HepG2 (cell line): ENCODE results near the gene GCLM. TPM values are rescaled to one million over a fixed set of nuclear protein-coding genes. Genes with fewer than 3 reads are reported as not detected.

Experiments
- ATAC-seq: fragments of 200-7000 bp; cut with Tn5 transposase; 3 replicates; pipeline ENCODE4 v1.9.1; 2020; ENCODE audit warnings: mild to moderate bottlenecking, moderate library complexity
- BruUV-seq: library from RNA; stranded (reverse); fragments of 400-500 nt; replicated peaks from 2 replicates; lab custom pipeline; 2021; lab: Mats Ljungman, UMichigan
- CTCF ChIA-PET: fragments of 300-600 bp; formaldehyde crosslinking; extraction: SDS; loops from one replicate; lab custom pipeline; 2021; ENCODE audit warnings: low total read pairs, inconsistent platforms, low intra/inter-chr PET ratio; lab: Yijun Ruan, JAX
- POLR2A ChIA-PET: fragments of 350-600 bp; sonication (Branson Sonifier 250); formaldehyde crosslinking; loops from one replicate; lab custom pipeline; 2020; ENCODE audit warnings: antibody characterized with exemption, inconsistent platforms; lab: Yijun Ruan, JAX
- DNase-seq: peaks from one replicate; pipeline ENCODE4 v3.0.0-alpha.2; 2015; ENCODE audit warnings: low spot score
- FAIRE-seq: peaks from 3 replicates; lab custom pipeline; 2011; peaks lifted over from hg19 to GRCh38; lab: Jason Lieb, UNC
- H2AFZ ChIP-seq: one replicate; pipeline ENCODE4 v1.6.1; 2011; ENCODE audit warnings: low read length, inconsistent platforms
- H3K27ac ChIP-seq: fragments of 300-600 bp; 3 replicates; pipeline ENCODE4 v1.8.0; 2011; ENCODE audit warnings: mixed run types, mild to moderate bottlenecking, mixed read lengths, low read length, inconsistent platforms; ENCODE audit not compliant: insufficient read depth; ENCODE audit errors: extremely low read length
- H3K27me3 ChIP-seq, 2 experiments: fragments of 200-600 bp in 1 of 2; 2 replicates in 1 of 2; 3 replicates in 1 of 2; pipeline versions ENCODE4 v1.6.0 to v1.8.0; 2011; ENCODE audit warnings: low read length in 2 of 2, mild to moderate bottlenecking in 2 of 2, moderate library complexity in 2 of 2, inconsistent platforms in 1 of 2; ENCODE audit not compliant: insufficient read depth in 2 of 2, control insufficient read depth in 1 of 2
- H3K36me3 ChIP-seq, 2 experiments: fragments of 200-600 bp in 1 of 2; replicated peaks in 1 of 2; 2 replicates in 1 of 2; 3 replicates in 1 of 2; pipeline versions ENCODE4 v1.5.1 to v1.8.0; 2011; ENCODE audit warnings: low read length in 2 of 2, inconsistent platforms in 1 of 2; ENCODE audit not compliant: insufficient read depth in 2 of 2, control insufficient read depth in 1 of 2
- H3K4me1 ChIP-seq: 2 replicates; pipeline ENCODE4 v1.5.1; 2012; ENCODE audit warnings: low read length, inconsistent platforms; ENCODE audit not compliant: insufficient read depth
- H3K4me2 ChIP-seq: 2 replicates; pipeline ENCODE4 v1.6.0; 2011; ENCODE audit warnings: low read depth, low read length, inconsistent platforms
- H3K4me3 ChIP-seq, 3 experiments: fragments of 200-600 bp in 1 of 3; sonication (generic), shearing (Covaris generic) in 1 of 3; replicated peaks in 1 of 3; 2 replicates each; pipeline ENCODE4 v1.5.1; 2011 to 2016; ENCODE audit warnings: low read length in 3 of 3, inconsistent platforms in 2 of 3, low read depth in 2 of 3, mild to moderate bottlenecking in 2 of 3, control low read depth in 1 of 3, mixed read lengths in 1 of 3; ENCODE audit not compliant: insufficient read depth in 1 of 3
- H3K79me2 ChIP-seq: one replicate; pipeline ENCODE4 v1.6.1; 2011; ENCODE audit warnings: low read length, inconsistent platforms; ENCODE audit not compliant: insufficient read depth
- H3K9ac ChIP-seq: 2 replicates; pipeline ENCODE4 v1.6.0; 2011; ENCODE audit warnings: mild to moderate bottlenecking, low read depth, low read length, inconsistent platforms; ENCODE audit not compliant: insufficient read depth
- H3K9me3 ChIP-seq: 2 replicates; pipeline ENCODE4 v1.5.1; 2012; ENCODE audit warnings: mild to moderate bottlenecking, low read length
- H4K20me1 ChIP-seq: 2 replicates; pipeline ENCODE4 v1.6.0; 2011; ENCODE audit warnings: inconsistent platforms, mild to moderate bottlenecking, low read length, moderate library complexity; ENCODE audit not compliant: insufficient read depth
- BCL6 ChIP-seq: IDR thresholded peaks from 2 replicates; pipeline ENCODE4 v1.6.1; 2016; ENCODE audit warnings: missing genetic modification reagents, missing compliant biosample characterization
- DR1 ChIP-seq: sonication (generic); formaldehyde crosslinking; IDR thresholded peaks from 2 replicates; pipeline ENCODE4 v1.8.0; 2021; ENCODE audit warnings: mild to moderate bottlenecking, missing genetic modification reagents, inconsistent platforms
- FLYWCH1 ChIP-seq: sonication (generic); formaldehyde crosslinking; IDR thresholded peaks from 2 replicates; pipeline ENCODE4 v1.8.1; 2023; ENCODE audit warnings: mild to moderate bottlenecking, missing genetic modification reagents
- GABPB1 ChIP-seq: IDR thresholded peaks from 2 replicates; pipeline ENCODE4 v1.6.1; 2016; ENCODE audit warnings: mild to moderate bottlenecking, missing genetic modification reagents, moderate library complexity, missing compliant biosample characterization
- KLF12 ChIP-seq: sonication (generic); formaldehyde crosslinking; IDR thresholded peaks from 2 replicates; pipeline ENCODE4 v1.4.0; 2020; ENCODE audit warnings: missing genetic modification reagents, borderline replicate concordance
- KLF15 ChIP-seq: sonication (generic); formaldehyde crosslinking; IDR thresholded peaks from 2 replicates; pipeline ENCODE4 v1.8.1; 2023; ENCODE audit warnings: borderline replicate concordance, mild to moderate bottlenecking, inconsistent platforms, missing genetic modification reagents, mixed read lengths
- MED8 ChIP-seq: sonication (generic); formaldehyde crosslinking; IDR thresholded peaks from 2 replicates; pipeline ENCODE4 v1.8.1; 2023; ENCODE audit warnings: mild to moderate bottlenecking, missing genetic modification reagents; ENCODE audit not compliant: insufficient replicate concordance
- MIER3 ChIP-seq: IDR thresholded peaks from 2 replicates; pipeline ENCODE4 v1.6.1; 2016; ENCODE audit warnings: missing compliant biosample characterization, borderline replicate concordance
- NFE2L1 ChIP-seq: sonication (generic); formaldehyde crosslinking; IDR thresholded peaks from 2 replicates; pipeline ENCODE4 v1.4.0; 2020; ENCODE audit warnings: missing genetic modification reagents, mild to moderate bottlenecking, borderline replicate concordance
- NR1H2 ChIP-seq: sonication (generic); formaldehyde crosslinking; IDR thresholded peaks from 2 replicates; pipeline ENCODE4 v1.8.1; 2022; ENCODE audit warnings: low read depth, missing genetic modification reagents, borderline replicate concordance
- RELA ChIP-seq: sonication (generic); formaldehyde crosslinking; IDR thresholded peaks from 2 replicates; pipeline ENCODE4 v1.4.0; 2020; ENCODE audit warnings: missing genetic modification reagents
- RFXAP ChIP-seq: sonication (generic); formaldehyde crosslinking; IDR thresholded peaks from 2 replicates; pipeline ENCODE4 v1.4.0; 2020; ENCODE audit warnings: missing genetic modification reagents, borderline replicate concordance
- SMARCE1 ChIP-seq: fragments of 450-650 bp; IDR thresholded peaks from 2 replicates; pipeline ENCODE4 v1.6.1; 2017; ENCODE audit warnings: borderline replicate concordance
- TBL1XR1 ChIP-seq: fragments of 150-350 bp; IDR thresholded peaks from 2 replicates; pipeline ENCODE4 v1.6.1; 2014; ENCODE audit warnings: borderline replicate concordance, low read length; ENCODE audit not compliant: partially characterized antibody
- TBP ChIP-seq: sonication (generic); formaldehyde crosslinking; IDR thresholded peaks from 2 replicates; pipeline ENCODE4 v1.5.0; 2020; ENCODE audit warnings: missing genetic modification reagents
- ZNF24 ChIP-seq: fragments of 450-650 bp; IDR thresholded peaks from 2 replicates; pipeline ENCODE4 v1.6.1; 2017; ENCODE audit warnings: antibody characterized with exemption, mild to moderate bottlenecking
- ZNF260 ChIP-seq: sonication (generic); formaldehyde crosslinking; IDR thresholded peaks from 2 replicates; pipeline ENCODE4 v1.4.0; 2020; ENCODE audit warnings: missing genetic modification reagents, low read depth, mild to moderate bottlenecking, borderline replicate concordance
- WGBS: methylation state at CpG from one replicate; pipeline ENCODE4 v1.1.6; 2017; ENCODE audit warnings: low lambda C conversion rate; 5-methylcytosine and 5-hydroxymethylcytosine counted together
- in situ Hi-C: cut with HindIII; loops from 2 replicates; pipeline ENCODE4 v1.10.0; 2017; ENCODE audit warnings: low pct_unique_long_range_greater_than_20kb; ENCODE audit not compliant: extremely low pct_ligation_motif_present
- intact Hi-C: fragments of 100-400 bp; cut with micrococcal nuclease; formaldehyde crosslinking; loops from one replicate; pipeline ENCODE4 v1.10.0; 2022; ENCODE audit not compliant: unreplicated experiment
- polyA plus RNA-seq, 8 experiments: library from polyadenylated mRNA; depleted of rRNA in 3 of 8; stranded (reverse) in 7 of 8; unstranded in 1 of 8; fragments of >200 nt; fragmentation: Illumina TruSeq in 4 of 8; extraction: Trizol in 4 of 8; gene quantifications; 2 replicates each; pipeline versions ENCODE4 v1.2.1 to v1.2.3, GENCODE V29; 2011 to 2016; ENCODE audit warnings: low read depth in 4 of 8, missing spikeins in 1 of 8, mixed read lengths in 1 of 8; ENCODE audit not compliant: insufficient read depth in 1 of 8
- total RNA-seq, 5 experiments: library from RNA; depleted of rRNA; stranded (reverse); fragments of >200 nt; fragmentation: Illumina TruSeq; extraction: Trizol; gene quantifications; 2 replicates each; pipeline ENCODE4 v1.2.3, GENCODE V29; 2016; ENCODE audit warnings: low read depth in 1 of 5
- TF ChIP-seq, protein P1 (sequence below): IDR thresholded peaks from 2 replicates; pipeline ENCODE4 v1.6.1; 2012; ENCODE audit warnings: low read length, improper control_type of control experiment
- TF ChIP-seq, protein P2 (sequence below): sonication (generic); formaldehyde crosslinking; IDR thresholded peaks from 2 replicates; pipeline ENCODE4 v1.5.0; 2020; ENCODE audit warnings: mild to moderate bottlenecking, missing genetic modification reagents
- TF ChIP-seq, protein P3 (sequence below): IDR thresholded peaks from 2 replicates; pipeline ENCODE4 v1.6.1; 2016; ENCODE audit warnings: mild to moderate bottlenecking, missing biosample characterization, missing genetic modification reagents

Gene GCLM
- total and polyA plus RNA-seq, 2 of the 13 experiments (the other 11 are each of a cell fraction or from before 2014, with no cell fraction given) = 8.7 to 29.9 TPM

DNA sequence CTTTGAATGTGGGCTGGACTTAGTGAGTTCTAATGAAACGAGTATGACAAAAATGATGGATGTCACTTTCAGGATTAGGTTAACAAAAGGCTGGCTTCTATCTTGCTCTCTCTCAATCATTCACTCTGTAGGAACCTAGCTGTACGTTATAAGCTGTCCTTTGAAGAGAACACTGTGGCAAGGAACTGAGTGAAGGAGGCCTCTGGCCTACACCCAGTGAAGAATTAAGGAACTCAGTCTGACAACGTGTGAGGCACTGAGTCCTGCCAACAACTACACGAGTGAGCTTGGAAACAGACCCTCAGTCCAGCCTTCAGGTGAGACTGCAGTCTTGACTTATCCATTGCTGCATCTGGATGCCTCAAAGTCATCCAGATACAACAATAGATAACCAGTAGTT is 27.0 kb downstream of the GCLM start:
- H3K9ac ChIP-seq = no peak overlapping the region
- H3K36me3 ChIP-seq = peaks cover 3% of the 10 kb centered on the region in 2 experiments; a peak in 2 of 5 replicates
- H3K4me3 ChIP-seq = no peak overlapping the region
- no peaks in the 10 kb centered on the region for H3K9me3 ChIP-seq
- H3K4me2 ChIP-seq = no peak overlapping the region
- in situ Hi-C loops = no loop called here
- H3K27ac ChIP-seq = no peak overlapping the region
- TF ChIP-seq BCL6 (CRISPR knock-in tag) (no peak), GABPB1 (CRISPR knock-in tag) (no peak), TBL1XR1 (no peak), NFE2L1 (no peak), ZNF260 (CRISPR knock-in tag) (no peak), SMARCE1 (no peak), RFXAP (CRISPR knock-in tag) (no peak), ZNF24 (no peak), KLF12 (CRISPR knock-in tag) (no peak), RELA (CRISPR knock-in tag) (no peak), FLYWCH1 (CRISPR knock-in tag) (no peak), KLF15 (CRISPR knock-in tag) (no peak), MIER3 (CRISPR knock-in tag) (no peak), TBP (CRISPR knock-in tag) (no peak), MED8 (CRISPR knock-in tag) (no peak), DR1 (CRISPR knock-in tag) (no peak), NR1H2 (CRISPR knock-in tag) (no peak)
- TF ChIP-seq, protein P1, sequence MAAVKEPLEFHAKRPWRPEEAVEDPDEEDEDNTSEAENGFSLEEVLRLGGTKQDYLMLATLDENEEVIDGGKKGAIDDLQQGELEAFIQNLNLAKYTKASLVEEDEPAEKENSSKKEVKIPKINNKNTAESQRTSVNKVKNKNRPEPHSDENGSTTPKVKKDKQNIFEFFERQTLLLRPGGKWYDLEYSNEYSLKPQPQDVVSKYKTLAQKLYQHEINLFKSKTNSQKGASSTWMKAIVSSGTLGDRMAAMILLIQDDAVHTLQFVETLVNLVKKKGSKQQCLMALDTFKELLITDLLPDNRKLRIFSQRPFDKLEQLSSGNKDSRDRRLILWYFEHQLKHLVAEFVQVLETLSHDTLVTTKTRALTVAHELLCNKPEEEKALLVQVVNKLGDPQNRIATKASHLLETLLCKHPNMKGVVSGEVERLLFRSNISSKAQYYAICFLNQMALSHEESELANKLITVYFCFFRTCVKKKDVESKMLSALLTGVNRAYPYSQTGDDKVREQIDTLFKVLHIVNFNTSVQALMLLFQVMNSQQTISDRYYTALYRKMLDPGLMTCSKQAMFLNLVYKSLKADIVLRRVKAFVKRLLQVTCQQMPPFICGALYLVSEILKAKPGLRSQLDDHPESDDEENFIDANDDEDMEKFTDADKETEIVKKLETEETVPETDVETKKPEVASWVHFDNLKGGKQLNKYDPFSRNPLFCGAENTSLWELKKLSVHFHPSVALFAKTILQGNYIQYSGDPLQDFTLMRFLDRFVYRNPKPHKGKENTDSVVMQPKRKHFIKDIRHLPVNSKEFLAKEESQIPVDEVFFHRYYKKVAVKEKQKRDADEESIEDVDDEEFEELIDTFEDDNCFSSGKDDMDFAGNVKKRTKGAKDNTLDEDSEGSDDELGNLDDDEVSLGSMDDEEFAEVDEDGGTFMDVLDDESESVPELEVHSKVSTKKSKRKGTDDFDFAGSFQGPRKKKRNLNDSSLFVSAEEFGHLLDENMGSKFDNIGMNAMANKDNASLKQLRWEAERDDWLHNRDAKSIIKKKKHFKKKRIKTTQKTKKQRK = no peak
- TF ChIP-seq, protein P2, sequence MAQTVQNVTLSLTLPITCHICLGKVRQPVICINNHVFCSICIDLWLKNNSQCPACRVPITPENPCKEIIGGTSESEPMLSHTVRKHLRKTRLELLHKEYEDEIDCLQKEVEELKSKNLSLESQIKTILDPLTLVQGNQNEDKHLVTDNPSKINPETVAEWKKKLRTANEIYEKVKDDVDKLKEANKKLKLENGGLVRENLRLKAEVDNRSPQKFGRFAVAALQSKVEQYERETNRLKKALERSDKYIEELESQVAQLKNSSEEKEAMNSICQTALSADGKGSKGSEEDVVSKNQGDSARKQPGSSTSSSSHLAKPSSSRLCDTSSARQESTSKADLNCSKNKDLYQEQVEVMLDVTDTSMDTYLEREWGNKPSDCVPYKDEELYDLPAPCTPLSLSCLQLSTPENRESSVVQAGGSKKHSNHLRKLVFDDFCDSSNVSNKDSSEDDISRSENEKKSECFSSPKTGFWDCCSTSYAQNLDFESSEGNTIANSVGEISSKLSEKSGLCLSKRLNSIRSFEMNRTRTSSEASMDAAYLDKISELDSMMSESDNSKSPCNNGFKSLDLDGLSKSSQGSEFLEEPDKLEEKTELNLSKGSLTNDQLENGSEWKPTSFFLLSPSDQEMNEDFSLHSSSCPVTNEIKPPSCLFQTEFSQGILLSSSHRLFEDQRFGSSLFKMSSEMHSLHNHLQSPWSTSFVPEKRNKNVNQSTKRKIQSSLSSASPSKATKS (CRISPR knock-in tag) = no peak
- TF ChIP-seq, protein P3, sequence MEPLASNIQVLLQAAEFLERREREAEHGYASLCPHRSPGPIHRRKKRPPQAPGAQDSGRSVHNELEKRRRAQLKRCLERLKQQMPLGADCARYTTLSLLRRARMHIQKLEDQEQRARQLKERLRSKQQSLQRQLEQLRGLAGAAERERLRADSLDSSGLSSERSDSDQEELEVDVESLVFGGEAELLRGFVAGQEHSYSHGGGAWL = no peak
- CTCF ChIA-PET = no interaction called here
- POLR2A ChIA-PET = no interaction called here
- no peaks in the 10 kb centered on the region for H4K20me1 ChIP-seq
- 89% methylated on average over 4 of the region's 4 CpGs for WGBS
- no TSS peak for BruUV-seq
- FAIRE-seq (no peak), ATAC-seq (no peak), DNase-seq (no peak)
- peaks cover 17% of the 10 kb centered on the region for H3K79me2 ChIP-seq
- peaks cover 15% of the 10 kb centered on the region for H3K4me1 ChIP-seq
- no peaks in the 10 kb centered on the region; a peak in 1 of 5 replicates for H3K27me3 ChIP-seq
- no peak overlapping the region for H2AFZ ChIP-seq
- intact Hi-C loops = no loop called here
